ENCODE data around the gene NHS.

- no peak for TF ChIP-seq CTCF (IDR thresholded peaks at IDR 0.05)
- no peak for TF ChIP-seq POLR2AphosphoS5 (IDR thresholded peaks at IDR 0.05; ENCODE audit: insufficient read depth in 1 of 2, low read depth in 1 of 2)
Measured at GRCh38 chrX:17774053-17774452, 399.1 kb downstream of the NHS start.

All from vagina (tissue), 2 donors.